WTC11 (cell line): ENCODE measurements around the gene GNAT3.

Source experiments
- CTCF ChIP-seq: fragments of 200-600 bp; IDR thresholded peaks from 2 replicates; pipeline ENCODE4 v1.8.0; 2022; ENCODE audit warnings: antibody characterized with exemption
- E2F1 ChIP-seq: sonication (generic); formaldehyde crosslinking; IDR thresholded peaks from 2 replicates; pipeline ENCODE4 v1.8.0; 2022; ENCODE audit warnings: mild to moderate bottlenecking, missing genetic modification reagents
- NR1H2 ChIP-seq: sonication (generic); formaldehyde crosslinking; IDR thresholded peaks from 2 replicates; pipeline ENCODE4 v1.9.0; 2021; ENCODE audit warnings: mild to moderate bottlenecking, moderate library complexity, missing genetic modification reagents
- ZNF138 ChIP-seq: sonication (generic); formaldehyde crosslinking; conservative IDR thresholded peaks from 2 replicates; pipeline ENCODE4 v1.8.1; 2022; ENCODE audit warnings: mild to moderate bottlenecking, moderate library complexity, missing genetic modification reagents

GRCh38 chr7:80480566-80480965 lies 31.3 kb downstream of the GNAT3 start:
- TF ChIP-seq CTCF = no peak
- TF ChIP-seq ZNF138 (CRISPR knock-in tag) = no peak
- TF ChIP-seq E2F1 (CRISPR knock-in tag) = no peak
- no peak for TF ChIP-seq NR1H2 (CRISPR knock-in tag)
